Esophagus (tissue), 2 donors: ENCODE data around the gene NANS. TPM values are rescaled to one million over a fixed set of nuclear protein-coding genes. Genes with fewer than 3 reads are reported as not detected.
A peak's percentile ranks its signal among the peaks of the same experiment; 100 is the strongest.
"Not testable (repeated sequence)": the region's sequence is repeated elsewhere in the genome, so short reads cannot be mapped to it uniquely, and the experiment has no call there.

Source experiments
- H3K27ac ChIP-seq, 2 donors: one replicate each; pipeline ENCODE4 v1.5.1; 2013; ENCODE audit warnings: low read depth in 2 of 2, mild to moderate bottlenecking in 2 of 2, inconsistent platforms in 1 of 2, low read length in 1 of 2, moderate library complexity in 1 of 2
- H3K27me3 ChIP-seq, 2 donors: one replicate each; pipeline ENCODE4 v1.6.1; 2013; ENCODE audit warnings: low read length in 2 of 2, control low read depth in 1 of 2, mild to moderate bottlenecking in 1 of 2; ENCODE audit not compliant: insufficient read depth in 2 of 2, control insufficient read depth in 1 of 2
- H3K36me3 ChIP-seq, 2 donors: one replicate each; pipeline ENCODE4 v1.6.1; 2013; ENCODE audit warnings: low read length in 1 of 2; ENCODE audit not compliant: control insufficient read depth in 2 of 2, insufficient read depth in 2 of 2
- H3K4me1 ChIP-seq, 2 donors: one replicate each; pipeline ENCODE4 v1.6.1; 2013; ENCODE audit warnings: low read length in 1 of 2; ENCODE audit not compliant: control insufficient read depth in 2 of 2, insufficient read depth in 2 of 2
- H3K4me3 ChIP-seq, 2 donors: one replicate each; pipeline ENCODE4 v1.5.1; 2013; ENCODE audit warnings: low read length in 2 of 2, mild to moderate bottlenecking in 2 of 2, low read depth in 1 of 2, moderate library complexity in 1 of 2
- H3K9me3 ChIP-seq, 2 donors: one replicate each; pipeline ENCODE4 v1.6.1; 2013; ENCODE audit warnings: mild to moderate bottlenecking in 2 of 2, low read depth in 1 of 2, low read length in 1 of 2, moderate library complexity in 1 of 2; ENCODE audit not compliant: control insufficient read depth in 2 of 2, insufficient read depth in 1 of 2
- WGBS, 2 donors: extraction: QIAGEN DNeasy Blood & Tissue Kit; methylation state at CpG; one replicate each; pipeline ENCODE4 v1.1.7; 2013; 5-methylcytosine and 5-hydroxymethylcytosine counted together
- polyA plus RNA-seq, 2 donors: library from polyadenylated mRNA; stranded (reverse); fragments of 200-250 nt; gene quantifications; one replicate each; pipeline ENCODE4 v1.2.3, GENCODE V29; 2013
- donor health status: healthy with polysubstance abuse.
- donor health status: Bipolar disorder and iron deficiency.

The NANS gene
- polyA plus RNA-seq, 2 donors: 48.7 to 54.0 TPM

GRCh38 chr9:98083061-98083501 is 26.5 kb downstream of the NANS start:
- Histone ChIP-seq H3K27me3 (no peaks in the 10 kb centered on the region), H3K36me3 (peaks cover 6 to 26% of the 10 kb centered on the region in 2 donors), H3K4me3 (no peak overlapping the region), H3K9me3 (no peaks in the 10 kb centered on the region), H3K27ac (peak overlapping the region in 1 of 2 donors; percentile 0), H3K4me1 (peaks cover 0 to 10% of the 10 kb centered on the region in 2 donors)
- 93 to 96% methylated on average over 2 of the region's 2 CpGs for WGBS, 2 donors

- H3K4me3 ChIP-seq: no peak overlapping the region
- WGBS, 2 donors: 94 to 95% methylated on average over 7 of the region's 7 CpGs
- H3K27me3 ChIP-seq: no peaks in the 10 kb centered on the region
- H3K4me1 ChIP-seq: peaks cover 0 to 10% of the 10 kb centered on the region in 2 donors
- H3K36me3 ChIP-seq: peaks cover 6 to 25% of the 10 kb centered on the region in 2 donors
- H3K27ac ChIP-seq: no peak overlapping the region
- no peaks in the 10 kb centered on the region for H3K9me3 ChIP-seq
Observed at GRCh38 chr9:98083566-98084183, 27.1 kb downstream of the NANS start.

- Histone ChIP-seq H3K9me3 (no peaks in the 10 kb centered on the region), H3K27me3 (no peaks in the 10 kb centered on the region), H3K27ac (no peak overlapping the region), H3K4me3 (no peak overlapping the region), H3K36me3 (peaks cover 6 to 23% of the 10 kb centered on the region in 2 donors), H3K4me1 (peaks cover 0 to 10% of the 10 kb centered on the region in 2 donors)
- 90 to 96% methylated on average over 3 of the region's 3 CpGs for WGBS, 2 donors
Observed at GRCh38 chr9:98084396-98084795, 27.9 kb downstream of the NANS start.

GRCh38 chr9:98085058-98085457 is 28.5 kb downstream of the NANS start:
- H3K4me1 ChIP-seq: peaks cover 0 to 10% of the 10 kb centered on the region in 2 donors
- H3K27me3 ChIP-seq: no peaks in the 10 kb centered on the region

GRCh38 chr9:98085944-98086343 is 29.4 kb downstream of the NANS start:
- Histone ChIP-seq H3K9me3 (no peaks in the 10 kb centered on the region), H3K27me3 (no peaks in the 10 kb centered on the region), H3K36me3 (peaks cover 4 to 16% of the 10 kb centered on the region in 2 donors), H3K4me3 (no peak overlapping the region), H3K27ac (peak overlapping the region in 1 of 2 donors; percentile 48), H3K4me1 (peaks cover 0 to 10% of the 10 kb centered on the region in 2 donors)
- 76 to 79% methylated on average over 7 of the region's 7 CpGs for WGBS, 2 donors

More at GRCh38 chr9:98085058-98085457, 28.5 kb downstream of the NANS start:
- Histone ChIP-seq H3K4me3 (no peak overlapping the region), H3K36me3 (peaks cover 6 to 20% of the 10 kb centered on the region in 2 donors), H3K27ac (no peak overlapping the region), H3K9me3 (no peaks in the 10 kb centered on the region)
- 92 to 93% methylated on average over 4 of the region's 4 CpGs for WGBS, 2 donors

GRCh38 chr9:98086461-98086860 is 29.9 kb downstream of the NANS start:
- H3K27ac ChIP-seq: peak overlapping the region in 1 of 2 donors; percentile 48
- H3K4me1 ChIP-seq: peaks cover 0 to 8% of the 10 kb centered on the region in 2 donors
- H3K9me3 ChIP-seq: no peaks in the 10 kb centered on the region
- peaks cover 0 to 11% of the 10 kb centered on the region in 2 donors for H3K36me3 ChIP-seq
- 80 to 86% methylated on average over 4 of the region's 4 CpGs for whole genome bisulfite sequencing, 2 donors
- H3K27me3 ChIP-seq: no peaks in the 10 kb centered on the region
- H3K4me3 ChIP-seq: peak overlapping the region in 1 of 2 donors; percentile 50

GRCh38 chr9:98087420-98088354 is 31.2 kb downstream of the NANS start:
- Histone ChIP-seq H3K4me3 (peak overlapping the region; percentile 44 to 50), H3K36me3 (peaks cover 0 to 7% of the 10 kb centered on the region in 2 donors), H3K9me3 (no peaks in the 10 kb centered on the region), H3K27me3 (no peaks in the 10 kb centered on the region), H3K4me1 (peaks cover 0 to 8% of the 10 kb centered on the region in 2 donors), H3K27ac (peak overlapping the region; percentile 74 to 83)
- 21 to 36% methylated on average over 83 to 92 of the region's 92 CpGs for WGBS, 2 donors

GRCh38 chr9:98090674-98091073 is 34.1 kb downstream of the NANS start:
- not testable (repeated sequence) for H3K4me1 ChIP-seq, H3K4me3 ChIP-seq, H3K27me3 ChIP-seq, H3K9me3 ChIP-seq, H3K27ac ChIP-seq
- peaks cover 3 to 13% of the 10 kb centered on the region in 2 donors for H3K36me3 ChIP-seq
- WGBS, 2 donors: 82 to 91% methylated on average over 3 of the region's 3 CpGs

GRCh38 chr9:98091735-98092612 is 35.4 kb downstream of the NANS start:
- Histone ChIP-seq H3K36me3 (peaks cover 3 to 18% of the 10 kb centered on the region in 2 donors), H3K27ac (no peak overlapping the region), H3K4me1 (peaks cover 0 to 8% of the 10 kb centered on the region in 2 donors), H3K27me3 (no peaks in the 10 kb centered on the region), H3K4me3 (no peak overlapping the region), H3K9me3 (no peaks in the 10 kb centered on the region)
- 64% methylated on average over 17 of the region's 17 CpGs for WGBS, 2 donors
